ENCODE data around the gene ARFIP1.

DNA sequence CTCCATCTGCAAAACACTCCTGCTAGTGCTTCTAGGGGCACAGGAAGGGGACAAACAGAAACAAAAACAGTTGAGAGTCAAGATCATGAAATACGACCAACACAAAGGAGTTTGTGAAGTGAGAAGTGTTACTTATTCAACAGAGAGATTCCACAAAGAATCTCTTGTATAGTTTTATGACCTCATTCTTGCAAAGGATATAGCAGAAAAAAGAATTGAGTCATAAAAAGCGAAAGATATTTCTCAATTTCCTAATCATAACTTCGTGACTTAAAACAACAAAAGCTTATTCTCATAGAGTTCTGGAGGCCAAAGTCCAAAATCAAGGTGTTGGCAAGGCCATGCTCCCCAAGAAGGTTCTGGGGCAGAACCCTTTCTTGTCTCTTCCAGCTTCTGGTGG is 40.9 kb upstream of the ARFIP1 start:
- TF ChIP-seq, protein P1, sequence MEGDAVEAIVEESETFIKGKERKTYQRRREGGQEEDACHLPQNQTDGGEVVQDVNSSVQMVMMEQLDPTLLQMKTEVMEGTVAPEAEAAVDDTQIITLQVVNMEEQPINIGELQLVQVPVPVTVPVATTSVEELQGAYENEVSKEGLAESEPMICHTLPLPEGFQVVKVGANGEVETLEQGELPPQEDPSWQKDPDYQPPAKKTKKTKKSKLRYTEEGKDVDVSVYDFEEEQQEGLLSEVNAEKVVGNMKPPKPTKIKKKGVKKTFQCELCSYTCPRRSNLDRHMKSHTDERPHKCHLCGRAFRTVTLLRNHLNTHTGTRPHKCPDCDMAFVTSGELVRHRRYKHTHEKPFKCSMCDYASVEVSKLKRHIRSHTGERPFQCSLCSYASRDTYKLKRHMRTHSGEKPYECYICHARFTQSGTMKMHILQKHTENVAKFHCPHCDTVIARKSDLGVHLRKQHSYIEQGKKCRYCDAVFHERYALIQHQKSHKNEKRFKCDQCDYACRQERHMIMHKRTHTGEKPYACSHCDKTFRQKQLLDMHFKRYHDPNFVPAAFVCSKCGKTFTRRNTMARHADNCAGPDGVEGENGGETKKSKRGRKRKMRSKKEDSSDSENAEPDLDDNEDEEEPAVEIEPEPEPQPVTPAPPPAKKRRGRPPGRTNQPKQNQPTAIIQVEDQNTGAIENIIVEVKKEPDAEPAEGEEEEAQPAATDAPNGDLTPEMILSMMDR (IDR thresholded peaks at IDR 0.05): no peak
- TF ChIP-seq POLR2AphosphoS5 (IDR thresholded peaks at IDR 0.05) (no peak), POLR2A (IDR thresholded peaks at IDR 0.05) (no peak), EP300 (IDR thresholded peaks at IDR 0.05) (no peak)
